NCI-H187 treated with DMSO at 0.1 percent for 48 hours (cell line): ENCODE results near the gene FBXL15.

ENCODE experiments used
- DNase-seq: peaks from one replicate; lab custom pipeline; 2025; lab: John Stamatoyannopoulos, UW

Gene FBXL15

GRCh38 chr10:102420714-102421506, at the start of gene FBXL15:
FBXL15 (plus strand) TSS chr10:102420836; CDS start chr10:102421130, 294 bp downstream.
- DNase-seq: peak; percentile 58

- DNase-seq: no peak
Measured at GRCh38 chr10:102371295-102371694, 49.3 kb upstream of the FBXL15 start.

GRCh38 chr10:102375250-102375649, 45.4 kb upstream of the FBXL15 start:
- DNase-seq: no peak

- DNase-seq: no peak
Measured at GRCh38 chr10:102375867-102376266, 44.8 kb upstream of the FBXL15 start.

GRCh38 chr10:102376901-102377300, 43.7 kb upstream of the FBXL15 start:
- DNase-seq: no peak

GRCh38 chr10:102379383-102379782, 41.3 kb upstream of the FBXL15 start:
- DNase-seq: no peak

- no peak for DNase-seq
Measured at GRCh38 chr10:102381983-102382382, 38.7 kb upstream of the FBXL15 start.

GRCh38 chr10:102382871-102383270, 37.8 kb upstream of the FBXL15 start:
- no peak for DNase-seq

- DNase-seq: no peak
Measured at GRCh38 chr10:102384053-102384452, 36.6 kb upstream of the FBXL15 start.

GRCh38 chr10:102384606-102385429, 35.8 kb upstream of the FBXL15 start:
- DNase-seq: no peak

GRCh38 chr10:102389894-102390293, 30.7 kb upstream of the FBXL15 start:
- DNase-seq: no peak

GRCh38 chr10:102392306-102392705, 28.3 kb upstream of the FBXL15 start:
- DNase-seq: no peak

- DNase-seq: no peak
Measured at GRCh38 chr10:102393411-102394078, 27.1 kb upstream of the FBXL15 start.

- no peak for DNase-seq
Measured at GRCh38 chr10:102394079-102394800, 26.4 kb upstream of the FBXL15 start.

- no peak for DNase-seq
Measured at GRCh38 chr10:102394801-102395399, 25.7 kb upstream of the FBXL15 start.

- DNase-seq: no peak
Measured at GRCh38 chr10:102395400-102396316, 25.0 kb upstream of the FBXL15 start, which contains the start of gene NFKB2. NFKB2 (plus strand) TSS chr10:102395705; CDS start chr10:102395960, 255 bp downstream.

- DNase-seq: no peak
Measured at GRCh38 chr10:102396317-102396650, 24.4 kb upstream of the FBXL15 start.

- DNase-seq: no peak
Measured at GRCh38 chr10:102396730-102397151, 23.9 kb upstream of the FBXL15 start.

GRCh38 chr10:102397222-102398171, 23.1 kb upstream of the FBXL15 start:
- DNase-seq: no peak
